NCI-H748 (cell line): Measurements from ENCODE around the gene TMEM161B.
"Not testable (repeated sequence)": the region's sequence is repeated elsewhere in the genome, so short reads cannot be mapped to it uniquely, and the experiment has no call there.

Experiments used
- DNase-seq: peaks from one replicate; lab custom pipeline; 2025; ENCODE audit not compliant: unreplicated experiment; lab: John Stamatoyannopoulos, UW

TMEM161B gene

DNA sequence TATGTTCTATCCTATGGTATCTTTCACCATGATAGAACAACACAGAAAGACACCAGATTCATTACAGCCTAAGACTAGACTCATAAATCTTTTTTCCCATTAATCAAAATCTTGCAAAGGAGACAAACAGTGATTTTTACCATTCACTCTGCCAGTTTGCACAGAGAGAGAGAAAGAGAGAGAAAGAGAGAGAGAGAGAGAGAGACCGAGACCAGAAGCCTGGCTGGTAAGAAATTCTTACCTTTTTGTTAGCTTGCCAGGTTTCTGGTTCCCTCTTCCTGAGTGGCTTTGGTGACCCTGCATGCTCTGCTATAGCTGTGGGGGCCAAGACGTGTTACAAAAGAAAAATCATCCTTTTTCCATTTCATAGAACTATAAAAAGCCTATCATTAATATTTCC is 18.6 kb downstream of the TMEM161B start:
- no peak for DNase-seq

DNA sequence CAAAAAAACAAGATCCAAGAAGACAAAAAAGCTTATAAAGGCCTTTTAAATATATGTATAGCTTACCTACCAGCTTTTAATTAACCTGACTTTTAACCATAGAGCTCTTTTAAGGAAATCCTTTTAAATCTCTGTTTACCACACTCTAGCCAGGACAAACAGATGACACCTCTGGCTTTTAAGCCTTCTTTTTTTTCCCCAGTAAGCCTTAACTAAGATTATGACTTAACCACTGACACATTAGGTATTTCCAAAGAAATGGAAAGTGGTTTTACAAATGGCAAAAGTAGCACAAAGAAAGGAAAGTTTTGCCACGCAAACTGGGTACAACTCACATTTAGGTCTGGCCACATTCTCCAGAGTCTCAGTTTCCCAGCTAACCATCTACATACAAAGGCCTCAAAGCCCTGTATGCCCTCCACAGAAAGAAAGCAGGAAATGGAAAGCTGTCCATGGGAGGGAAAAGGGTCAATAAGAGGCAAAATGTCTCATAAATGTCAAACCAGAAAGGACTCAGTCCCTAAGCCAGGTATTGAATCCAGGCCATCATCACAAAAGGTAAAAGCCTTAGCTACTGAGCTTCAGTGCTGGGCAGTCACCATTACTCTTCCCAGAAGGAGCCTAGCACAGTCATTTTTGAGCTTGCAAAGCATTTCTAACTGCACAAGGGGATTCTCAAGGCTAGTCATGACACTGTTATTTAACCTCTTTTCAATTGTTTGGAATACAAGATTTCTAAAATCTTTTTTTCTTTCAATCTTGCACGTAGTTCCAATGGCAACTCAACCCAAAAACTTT is 19.7 kb downstream of the TMEM161B start:
- no peak for DNase-seq

DNA sequence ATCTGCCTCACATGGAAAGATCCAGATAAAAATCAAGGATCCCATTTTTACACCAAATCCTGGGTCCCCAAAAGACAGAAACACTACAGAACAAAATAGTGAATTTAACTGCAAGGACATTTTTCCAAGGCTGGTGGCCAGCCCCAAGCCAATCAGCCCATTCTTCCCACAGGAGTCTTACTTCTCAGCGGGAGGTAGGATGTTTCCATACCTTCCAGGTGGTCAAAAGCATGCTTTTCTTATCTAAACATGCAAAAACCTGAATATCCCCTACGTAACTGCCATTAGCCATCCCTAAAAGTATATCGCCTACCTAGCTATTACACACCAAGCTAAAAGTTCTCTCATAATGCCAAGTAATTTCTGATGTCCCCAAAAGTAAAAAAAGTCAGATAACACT is 20.6 kb downstream of the TMEM161B start:
- DNase-seq, result no peak

DNA sequence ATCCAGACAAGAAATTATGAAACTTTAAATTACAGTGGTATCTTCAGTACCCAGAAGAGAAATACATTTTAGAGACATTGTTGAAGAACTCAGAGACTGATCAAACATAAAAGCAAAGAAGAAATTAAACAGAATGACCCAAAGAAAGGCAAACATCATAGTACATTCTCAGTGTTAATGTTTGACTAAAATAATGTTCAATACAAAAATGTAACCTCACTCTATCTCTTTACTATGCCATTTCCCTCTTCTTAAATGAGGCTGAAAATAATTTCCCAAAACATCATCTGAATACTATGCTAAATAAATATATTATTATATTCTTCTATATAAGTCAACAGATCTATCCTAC is 22.8 kb downstream of the TMEM161B start:
- DNase-seq, result no peak

DNA sequence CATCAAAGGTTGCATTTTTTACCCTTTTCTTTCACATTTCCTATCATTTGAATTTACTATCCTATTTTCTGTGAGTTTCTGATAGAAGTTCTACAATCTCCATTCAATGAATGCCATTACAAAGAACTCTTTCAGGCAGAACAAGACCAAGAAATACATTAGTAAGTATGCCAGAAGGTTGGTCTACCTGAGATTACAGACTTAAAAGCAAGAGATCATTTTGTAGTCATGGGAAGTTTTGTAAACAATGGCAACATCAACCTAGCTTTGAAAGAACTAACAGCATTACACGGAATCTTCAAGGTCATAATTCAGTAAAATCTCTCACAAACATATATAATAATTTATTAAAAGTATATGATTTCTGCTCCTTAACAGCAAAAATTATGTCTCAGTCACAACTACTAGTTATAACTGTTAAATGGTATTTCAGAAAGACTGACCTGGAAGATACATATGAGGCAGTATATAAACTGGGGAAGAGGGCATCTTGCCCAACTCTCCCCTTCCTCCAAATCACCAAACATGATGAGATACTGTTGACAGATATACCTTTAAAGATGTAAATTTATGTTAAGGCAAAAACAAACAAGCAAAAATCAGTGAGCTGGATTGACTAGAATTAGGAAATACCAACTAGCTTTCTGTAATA is 23.3 kb downstream of the TMEM161B start:
- no peak for DNase-seq

DNA sequence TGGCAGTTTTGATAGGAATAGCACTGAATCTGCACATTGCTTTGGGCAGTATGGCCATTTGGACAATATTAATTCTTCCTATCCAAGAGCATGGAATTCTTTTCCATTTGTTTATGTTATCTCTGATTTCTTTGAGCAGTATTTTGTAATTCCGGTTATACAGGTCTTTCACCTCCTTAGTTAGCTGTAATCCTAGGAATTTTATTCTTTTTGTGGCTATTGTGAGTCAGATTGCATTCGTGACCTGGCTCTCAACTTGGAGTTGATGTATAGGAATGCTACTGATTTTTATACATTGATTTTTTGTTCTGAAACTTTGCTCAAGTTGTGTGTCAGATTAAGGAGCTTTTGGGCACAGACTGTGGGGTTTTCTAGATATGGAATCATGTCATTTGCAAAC is 24.0 kb downstream of the TMEM161B start:
- no peak for DNase-seq

DNA sequence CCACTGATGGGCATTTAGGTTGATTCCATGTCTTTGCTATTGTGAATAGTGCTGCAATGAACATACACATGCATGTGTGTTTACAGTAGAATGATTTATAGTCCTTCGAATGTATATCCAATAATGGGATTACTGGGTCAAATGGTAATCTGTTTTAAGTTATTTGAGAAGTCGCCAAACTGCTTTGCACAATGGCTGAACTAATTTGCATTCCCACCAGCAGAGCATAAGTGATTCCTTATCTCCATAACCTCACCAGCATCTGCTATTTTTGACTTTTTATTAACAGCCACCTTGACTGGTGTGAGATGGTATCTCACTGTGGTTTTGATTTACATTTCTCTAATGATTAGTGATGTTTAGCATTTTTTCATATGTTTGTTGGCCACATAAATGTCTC is 25.2 kb downstream of the TMEM161B start:
- peak; percentile 80 for DNase-seq

DNA sequence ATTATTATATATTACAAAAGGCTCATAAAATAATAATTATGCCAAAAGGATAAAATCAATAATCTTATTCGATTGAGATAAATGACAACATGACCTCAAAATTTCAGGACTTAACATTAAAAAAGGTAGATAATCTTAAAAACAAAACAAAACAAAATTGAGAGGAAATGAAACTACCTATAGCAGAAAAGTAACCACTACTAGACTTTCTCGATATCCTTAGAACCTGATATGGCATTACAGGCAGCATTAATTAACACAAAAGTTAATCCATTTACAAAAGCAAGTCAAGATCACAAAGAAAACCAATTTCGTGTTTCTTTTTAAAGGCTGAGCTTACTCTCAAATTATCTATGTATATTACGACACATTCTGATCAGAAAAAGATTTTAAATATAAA is 29.9 kb downstream of the TMEM161B start:
- DNase-seq, result no peak

DNA sequence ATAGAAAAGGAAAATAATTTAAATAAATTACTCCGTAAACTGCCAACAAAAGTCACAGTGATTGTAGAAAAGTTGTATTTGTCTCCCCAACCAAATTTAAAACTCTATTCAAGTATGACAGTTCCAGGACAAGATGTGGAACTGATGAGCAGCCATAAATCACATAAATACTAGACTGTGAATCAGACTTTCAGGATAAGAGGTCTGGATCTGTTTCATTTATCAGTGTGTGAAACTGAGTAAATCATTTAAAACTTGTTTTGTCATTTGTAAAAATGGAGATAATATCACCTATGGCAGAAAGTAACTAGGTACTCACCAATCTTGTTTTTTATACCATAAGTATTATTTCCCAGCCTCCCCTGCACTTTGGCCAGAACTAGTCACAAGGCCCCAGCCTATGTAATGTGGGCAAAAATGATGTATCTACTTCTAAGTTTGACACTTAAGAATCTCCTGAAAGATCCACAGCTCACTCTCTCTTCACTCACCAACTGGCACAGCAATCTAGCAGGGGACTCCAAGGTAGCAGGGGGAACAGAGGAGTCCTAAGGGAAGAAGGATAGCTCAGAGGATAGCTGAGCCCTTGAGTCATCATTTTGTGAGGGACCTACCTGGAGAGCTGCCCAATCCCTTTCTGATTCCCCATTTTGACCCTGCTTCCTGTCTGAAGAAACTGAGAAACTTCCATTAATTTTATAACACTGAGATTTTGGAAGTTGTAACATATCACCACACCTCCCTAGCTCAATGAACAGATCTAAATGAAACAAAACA is 31.6 kb downstream of the TMEM161B start:
- DNase-seq, result no peak

DNA sequence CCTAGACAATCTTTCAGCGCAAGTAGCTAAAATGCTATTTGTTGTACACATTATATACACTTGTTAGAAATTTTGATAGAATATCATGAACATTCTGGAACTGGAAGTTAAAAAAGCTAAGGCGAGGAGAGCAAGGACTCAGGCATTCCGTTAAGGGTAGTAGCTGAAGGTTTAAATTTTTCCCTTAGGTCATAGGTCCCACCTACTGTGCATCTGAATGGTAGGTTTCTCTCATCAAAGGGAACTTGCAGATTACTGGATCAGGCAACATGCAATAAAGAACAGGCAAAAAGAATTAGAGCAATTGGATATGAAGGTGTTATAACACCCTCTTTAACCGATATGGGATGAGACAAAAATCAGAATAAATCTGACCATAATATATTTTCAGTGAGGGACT is 32.8 kb downstream of the TMEM161B start:
- DNase-seq, result no peak

DNA sequence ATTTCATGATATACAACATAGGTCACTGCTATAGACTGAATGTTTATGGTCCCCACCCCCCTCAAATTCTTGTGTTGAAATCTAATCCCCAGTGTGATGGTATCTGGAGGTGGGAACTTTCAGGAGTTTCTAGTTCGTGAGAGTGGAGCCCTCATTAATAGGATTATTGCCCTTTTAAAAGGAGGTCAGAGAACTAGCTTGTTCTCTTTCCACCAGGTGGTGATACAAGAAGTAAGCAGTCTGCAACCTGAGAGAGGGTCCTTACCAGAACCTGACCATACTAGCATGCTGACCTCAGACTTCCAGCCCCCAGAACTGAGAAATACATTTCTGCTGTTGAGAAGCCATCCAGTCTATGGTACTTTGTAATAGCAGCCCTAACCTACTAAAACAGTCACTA is 33.3 kb downstream of the TMEM161B start:
- DNase-seq, result no peak

DNA sequence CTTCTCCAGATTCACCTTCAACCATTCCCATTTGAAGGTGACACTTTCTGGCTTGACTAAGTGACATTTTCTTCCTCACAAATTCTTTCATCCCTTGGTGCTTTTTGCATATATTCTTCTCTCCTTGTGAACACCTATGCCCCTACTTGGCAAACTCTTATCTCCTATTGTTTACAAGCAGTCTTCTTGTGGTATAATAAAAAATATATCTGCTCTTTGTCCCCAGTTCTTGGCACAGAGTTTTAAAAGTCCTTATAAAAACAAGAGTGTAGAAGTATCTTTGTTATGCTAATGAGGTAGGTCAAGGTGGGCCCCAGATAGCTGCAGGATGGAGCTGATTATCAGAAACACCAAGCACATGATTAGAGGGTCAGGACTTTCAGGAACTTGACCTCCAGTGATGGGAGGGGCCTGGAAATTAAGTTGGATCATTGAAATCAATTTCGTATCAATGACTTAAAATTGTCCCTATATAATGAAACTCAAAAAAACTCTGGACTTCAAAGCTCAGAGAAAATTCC is 38.0 kb downstream of the TMEM161B start:
- no peak for DNase-seq

DNA sequence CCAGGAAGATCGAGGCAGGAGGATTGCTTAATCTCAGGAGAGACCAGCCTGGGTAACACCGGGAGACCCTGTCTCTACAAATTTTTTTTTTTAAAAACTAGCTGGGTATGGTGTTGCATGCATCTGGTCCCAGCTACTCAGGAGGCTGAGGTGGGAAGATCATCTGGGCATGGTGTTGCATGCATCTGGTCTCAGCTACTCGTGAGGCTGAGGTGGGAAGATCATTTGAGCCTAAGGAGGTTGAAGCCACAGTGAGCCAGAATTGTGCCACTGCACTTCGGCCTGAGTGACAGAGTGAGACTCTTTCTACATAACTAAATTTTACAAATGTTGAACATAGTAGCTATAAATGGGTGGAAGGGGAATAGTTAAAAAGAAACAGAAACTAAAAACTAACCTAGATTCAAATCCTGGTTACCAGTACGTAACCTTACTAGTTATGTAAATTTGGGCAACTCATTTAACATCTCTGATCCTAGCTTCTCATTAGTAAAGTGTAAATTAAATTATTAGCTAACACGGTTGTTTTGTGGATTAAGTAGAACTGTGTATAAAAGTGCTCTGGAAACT is 41.7 kb downstream of the TMEM161B start:
- no peak for DNase-seq

DNA sequence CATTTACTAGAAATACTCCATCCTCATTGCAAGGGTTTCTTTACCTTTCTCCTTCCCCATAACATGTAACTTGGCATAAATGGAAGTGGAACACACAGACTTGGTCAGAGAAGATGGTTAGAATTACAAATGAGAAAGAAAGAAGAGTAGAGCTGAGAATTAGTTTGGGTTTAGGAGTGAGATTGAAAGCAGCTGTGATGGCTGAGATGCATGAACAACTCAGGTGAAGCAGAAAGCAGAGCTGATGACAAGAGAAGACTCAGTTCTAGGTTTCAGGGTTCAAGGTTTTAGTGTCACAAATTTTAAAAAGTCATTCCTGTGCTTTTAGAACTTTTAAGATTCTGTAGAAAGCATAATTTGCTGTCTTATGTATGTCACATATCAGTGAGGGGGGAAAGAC is 54.0 kb downstream of the TMEM161B start:
- DNase-seq, result no peak

DNA sequence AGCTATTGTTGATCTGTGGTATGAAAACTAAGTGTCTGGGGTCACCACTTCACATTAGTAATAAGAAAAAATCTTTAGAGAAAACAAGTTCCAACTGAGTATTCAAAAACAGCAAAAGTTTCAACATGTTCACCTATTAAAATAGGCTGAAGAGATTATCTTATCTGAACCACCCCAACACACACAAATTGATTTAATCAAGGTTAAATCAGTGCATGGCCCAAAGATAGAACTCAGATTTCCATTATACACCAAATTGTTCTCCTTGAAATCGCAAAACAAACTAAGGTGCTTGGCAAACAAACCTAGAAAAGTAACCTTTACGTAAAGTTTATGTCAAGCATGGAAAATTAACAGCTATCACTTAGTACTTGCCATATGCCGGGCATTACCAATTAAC is 61.1 kb downstream of the TMEM161B start:
- DNase-seq, result no peak

DNA sequence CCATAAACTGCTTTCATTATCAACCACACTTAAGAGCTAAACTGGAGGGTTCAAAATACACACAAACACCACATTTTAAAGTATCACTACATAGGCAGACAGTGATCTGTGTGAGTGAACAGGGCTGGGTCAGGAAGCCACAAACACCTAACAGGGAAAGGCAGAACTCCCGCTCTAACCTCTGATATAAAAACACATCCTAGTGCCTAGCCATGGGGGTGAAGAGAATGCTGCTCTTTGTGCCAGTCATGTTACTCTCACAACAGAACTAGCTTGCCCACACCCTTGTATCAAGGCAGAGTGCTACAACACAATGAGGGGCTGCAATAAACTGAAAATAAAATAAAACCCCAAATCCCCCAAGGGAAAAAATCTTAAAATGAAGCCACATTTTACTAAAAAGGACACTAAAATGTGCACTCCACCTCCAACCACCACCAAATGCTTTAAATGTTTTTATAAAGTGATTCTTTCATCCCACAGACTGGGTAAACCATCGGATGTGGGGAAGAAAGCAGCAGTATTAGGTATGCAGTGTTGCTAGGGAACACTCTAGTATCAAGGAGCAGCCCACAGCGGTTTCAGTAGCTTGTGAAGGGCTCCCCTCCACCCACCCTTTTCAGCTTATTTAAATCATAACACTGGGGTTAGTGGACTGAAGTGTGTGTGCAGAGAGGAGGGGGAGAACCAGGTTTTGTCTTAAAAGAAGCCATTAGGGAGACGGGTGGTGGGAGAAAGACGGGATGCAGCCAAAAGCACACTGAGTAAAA is 64.5 kb downstream of the TMEM161B start:
- no peak for DNase-seq

DNA sequence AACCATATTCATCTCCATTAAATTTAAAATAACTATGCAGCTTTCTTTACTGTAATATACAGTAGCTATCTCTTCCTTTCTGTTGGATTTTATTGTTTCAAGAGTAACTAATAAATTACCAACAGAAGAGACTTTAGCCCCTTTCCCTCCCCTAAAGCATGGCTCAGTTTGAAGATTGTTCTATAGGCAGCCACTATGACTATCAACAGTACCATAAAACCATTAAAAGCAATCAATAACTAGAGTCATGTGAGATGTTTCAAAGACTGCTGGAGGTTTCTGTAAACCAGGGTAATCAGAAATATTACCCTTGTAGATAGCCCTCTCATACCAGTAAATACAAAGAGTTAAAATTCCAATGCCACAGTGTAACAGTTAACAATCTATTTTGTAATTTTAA is 73.0 kb downstream of the TMEM161B start:
- DNase-seq, result no peak

DNA sequence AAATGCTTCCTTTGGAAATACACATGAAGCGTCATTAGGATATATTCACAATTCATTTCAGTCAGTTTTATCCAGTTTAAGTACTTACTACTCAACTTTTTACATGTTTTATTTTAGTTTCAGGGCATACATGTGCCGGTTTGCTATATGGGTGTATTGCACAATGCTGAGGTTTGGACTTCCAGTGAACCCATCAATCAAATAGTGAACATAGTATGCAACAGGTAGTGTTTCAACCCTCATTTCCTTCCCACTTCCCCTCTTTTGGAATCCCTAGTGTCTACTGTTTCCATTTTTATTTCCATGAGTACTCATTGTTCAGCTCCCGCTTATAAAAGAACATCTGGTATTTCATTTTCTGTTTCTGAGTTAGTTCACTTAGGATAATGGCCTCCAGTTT is 74.7 kb downstream of the TMEM161B start:
- no peak for DNase-seq

DNA sequence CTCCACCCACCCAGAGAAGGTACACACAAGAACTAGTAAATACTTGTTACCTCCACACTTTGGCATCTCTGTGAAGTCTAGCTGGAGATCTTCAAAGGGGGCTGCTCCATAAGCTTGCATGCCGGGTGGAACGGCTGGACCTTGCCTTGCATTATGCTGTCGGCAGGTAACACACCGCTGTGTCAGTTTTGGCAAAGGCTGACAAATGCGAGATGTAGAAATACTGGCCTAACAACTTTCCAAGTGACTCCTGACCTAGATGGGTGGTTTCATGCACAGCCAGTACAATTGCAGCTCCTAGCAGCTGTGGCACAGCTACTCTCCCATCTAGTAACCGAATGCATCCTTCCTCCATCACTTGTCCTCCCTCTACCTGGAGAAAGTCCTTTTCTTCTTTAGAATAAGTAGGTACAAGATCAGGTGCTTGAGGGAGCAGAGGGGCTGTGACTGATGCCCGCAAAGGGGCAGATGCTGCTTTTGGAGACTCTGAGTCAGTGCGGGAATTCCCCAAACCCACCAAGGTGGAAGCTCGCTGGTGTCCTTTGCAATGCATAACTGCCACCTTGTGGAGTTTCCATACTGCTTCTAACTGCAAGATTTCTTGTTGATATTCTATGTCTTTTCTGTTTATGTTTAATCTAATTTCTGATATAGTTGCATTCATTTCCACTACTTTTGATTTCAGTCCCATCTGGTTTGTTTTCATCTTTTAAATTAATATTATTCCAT is 78.4 kb downstream of the TMEM161B start:
- DNase-seq, result peak; percentile 17

DNA sequence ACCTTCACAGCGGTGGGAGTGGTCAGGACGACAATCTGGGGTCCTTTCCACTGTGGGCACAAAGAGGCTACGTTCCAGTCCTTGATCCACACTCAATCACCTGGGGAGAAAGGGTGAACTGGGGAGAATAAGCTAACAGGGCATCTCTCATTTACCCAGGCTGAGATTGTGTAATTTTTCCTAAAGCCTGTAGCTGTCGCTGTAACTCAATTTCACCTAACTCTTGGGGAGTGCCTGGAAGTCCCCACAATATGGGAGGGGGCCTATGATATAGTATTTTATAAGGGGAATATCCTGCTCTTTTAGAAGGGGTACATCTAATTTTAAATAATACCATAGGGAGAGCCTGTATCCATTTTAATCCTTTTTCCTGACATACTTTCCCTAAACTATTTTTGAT is 79.2 kb downstream of the TMEM161B start:
- DNase-seq, result not testable (repeated sequence)
